Neural cell (in vitro differentiated cells): ENCODE results near the gene PANK4. TPM values are rescaled to one million over a fixed set of nuclear protein-coding genes. Genes with fewer than 3 reads are reported as not detected.

ENCODE experiments used
- H2AFZ ChIP-seq: fragments of 200-600, 300-800 bp; sonication (generic), shearing (Covaris generic); 2 replicates; pipeline ENCODE4 v1.6.0; 2014; ENCODE audit warnings: low read depth, mild to moderate bottlenecking, antibody characterized with exemption, low read length, moderate library complexity
- H3F3A ChIP-seq: fragments of 200-600 bp; shearing (Covaris generic); 2 replicates; pipeline ENCODE4 v1.6.1; 2016; ENCODE audit warnings: mild to moderate bottlenecking, moderate library complexity, mixed read lengths, antibody characterized with exemption, low read length; ENCODE audit not compliant: insufficient read depth, poor library complexity, severe bottlenecking
- H3K27ac ChIP-seq: fragments of 200-600, 300-800 bp; sonication (generic), shearing (Covaris generic); 2 replicates; pipeline ENCODE4 v1.5.1; 2014; ENCODE audit warnings: mild to moderate bottlenecking, low read length, moderate library complexity
- H3K27me3 ChIP-seq: fragments of 300-800, 200-600 bp; sonication (generic), shearing (Covaris generic); 2 replicates; pipeline ENCODE4 v1.6.0; 2014; ENCODE audit warnings: mild to moderate bottlenecking, low read depth, low read length, moderate library complexity; ENCODE audit not compliant: insufficient read depth
- H3K36me3 ChIP-seq: fragments of 300-800, 200-600 bp; sonication (generic), shearing (Covaris generic); 2 replicates; pipeline ENCODE4 v1.5.1; 2014; ENCODE audit warnings: mild to moderate bottlenecking, antibody characterized with exemption, low read length, moderate library complexity; ENCODE audit not compliant: insufficient read depth
- H3K4me2 ChIP-seq: fragments of 300-800, 200-600 bp; sonication (generic), shearing (Covaris generic); 2 replicates; pipeline ENCODE4 v1.6.0; 2014; ENCODE audit warnings: mild to moderate bottlenecking, low read length
- H3K4me3 ChIP-seq: fragments of 300-800, 200-600 bp; sonication (generic), shearing (Covaris generic); 2 replicates; pipeline ENCODE4 v1.5.1; 2014; ENCODE audit warnings: mild to moderate bottlenecking, low read length, moderate library complexity
- H3K79me2 ChIP-seq: fragments of 200-600 bp; shearing (Covaris generic); replicated peaks from 2 replicates; pipeline ENCODE4 v1.6.0; 2014; ENCODE audit warnings: mild to moderate bottlenecking, low read length, moderate library complexity; ENCODE audit not compliant: insufficient read depth
- H3K9ac ChIP-seq: fragments of 300-800, 200-600 bp; sonication (generic), shearing (Covaris generic); 2 replicates; pipeline ENCODE4 v1.6.1; 2016; ENCODE audit warnings: mild to moderate bottlenecking, low read length, mixed read lengths
- H3K9me2 ChIP-seq: fragments of 200-600 bp; shearing (Covaris generic); 2 replicates; pipeline ENCODE4 v1.6.1; 2016; ENCODE audit warnings: mild to moderate bottlenecking, low read length, mixed read lengths; ENCODE audit not compliant: insufficient read depth
- H3K9me3 ChIP-seq: fragments of 200-600, 300-800 bp; sonication (generic), shearing (Covaris generic); 2 replicates; pipeline ENCODE4 v1.6.1; 2016; ENCODE audit warnings: mild to moderate bottlenecking, mixed run types, low read length, moderate library complexity, mixed read lengths
- H4K20me1 ChIP-seq: fragments of 200-600 bp; shearing (Covaris generic); 2 replicates; pipeline ENCODE4 v1.6.1; 2016; ENCODE audit warnings: mild to moderate bottlenecking, mixed run types; ENCODE audit not compliant: insufficient read depth
- EP300 ChIP-seq: fragments of 450-650 bp; conservative IDR thresholded peaks from 2 replicates; pipeline ENCODE4 v1.6.1; 2014; ENCODE audit warnings: antibody characterized with exemption, mild to moderate bottlenecking, moderate library complexity; ENCODE audit not compliant: poor library complexity, severe bottlenecking
- EZH2 ChIP-seq: fragments of 200-600, 300-800 bp; shearing (Covaris generic), sonication (generic); IDR thresholded peaks from 2 replicates; pipeline ENCODE4 v1.6.1; 2014; ENCODE audit warnings: antibody characterized with exemption, low read length, borderline replicate concordance, mild to moderate bottlenecking; ENCODE audit not compliant: insufficient read depth, poor library complexity, severe bottlenecking
- MXI1 ChIP-seq: fragments of 450-650 bp; conservative IDR thresholded peaks from 2 replicates; pipeline ENCODE4 v1.6.1; 2014; ENCODE audit warnings: antibody characterized with exemption, mild to moderate bottlenecking; ENCODE audit not compliant: poor library complexity, severe bottlenecking
- POLR2AphosphoS5 ChIP-seq: IDR thresholded peaks from 2 replicates; pipeline ENCODE4 v1.6.1; 2012
- RAD21 ChIP-seq: fragments of 450-650 bp; conservative IDR thresholded peaks from 2 replicates; pipeline ENCODE4 v1.6.1; 2014; ENCODE audit warnings: antibody characterized with exemption, mild to moderate bottlenecking, moderate library complexity
- SMC3 ChIP-seq: fragments of 450-650 bp; conservative IDR thresholded peaks from 2 replicates; pipeline ENCODE4 v1.6.1; 2014; ENCODE audit warnings: antibody characterized with exemption, mild to moderate bottlenecking, moderate library complexity; ENCODE audit not compliant: poor library complexity
- TAF1 ChIP-seq: IDR thresholded peaks from 2 replicates; pipeline ENCODE4 v1.6.1; 2012; ENCODE audit warnings: low read depth
- polyA plus RNA-seq: library from polyadenylated mRNA; depleted of rRNA; stranded (reverse); fragments of >200 nt; gene quantifications from 2 replicates; pipeline ENCODE4 v1.2.3, GENCODE V29; 2014
- TF ChIP-seq, protein P1 (sequence below): IDR thresholded peaks from 2 replicates; pipeline ENCODE4 v1.6.1; 2012; ENCODE audit warnings: borderline replicate concordance
- TF ChIP-seq, protein P2 (sequence below): fragments of 450-650 bp; IDR thresholded peaks from 2 replicates; pipeline ENCODE4 v1.5.1; 2014; ENCODE audit warnings: antibody characterized with exemption, mild to moderate bottlenecking, moderate library complexity; ENCODE audit not compliant: poor library complexity, severe bottlenecking

Gene PANK4
- polyA plus RNA-seq, 1 donor from 2014 or later: 37.9 TPM

DNA sequence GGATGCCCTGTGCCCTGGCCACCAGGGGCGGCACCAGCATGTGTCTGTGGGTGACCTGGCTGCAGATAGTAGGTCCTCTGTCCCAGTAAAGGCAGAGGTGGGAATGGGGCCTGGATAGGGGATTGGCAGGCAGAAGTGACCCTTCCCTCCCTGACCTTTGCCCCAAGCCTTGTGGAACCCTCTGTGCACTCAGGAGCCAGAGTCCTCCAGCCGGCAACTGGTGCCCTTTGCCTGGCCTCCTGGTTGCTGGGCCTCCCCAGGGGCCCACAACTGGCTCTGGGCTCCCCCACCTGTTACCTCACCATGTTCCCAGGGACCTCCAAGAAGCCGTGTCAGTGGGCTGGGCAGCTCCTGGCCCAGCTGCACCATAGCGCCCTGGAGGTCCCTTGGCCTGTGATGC is 40.4 kb downstream of the PANK4 start:
- no peak overlapping the region for H3K4me2 ChIP-seq
- H2AFZ ChIP-seq: no peak overlapping the region
- no peak for TF ChIP-seq TAF1
- no peak for TF ChIP-seq RAD21
- TF ChIP-seq, protein P1, sequence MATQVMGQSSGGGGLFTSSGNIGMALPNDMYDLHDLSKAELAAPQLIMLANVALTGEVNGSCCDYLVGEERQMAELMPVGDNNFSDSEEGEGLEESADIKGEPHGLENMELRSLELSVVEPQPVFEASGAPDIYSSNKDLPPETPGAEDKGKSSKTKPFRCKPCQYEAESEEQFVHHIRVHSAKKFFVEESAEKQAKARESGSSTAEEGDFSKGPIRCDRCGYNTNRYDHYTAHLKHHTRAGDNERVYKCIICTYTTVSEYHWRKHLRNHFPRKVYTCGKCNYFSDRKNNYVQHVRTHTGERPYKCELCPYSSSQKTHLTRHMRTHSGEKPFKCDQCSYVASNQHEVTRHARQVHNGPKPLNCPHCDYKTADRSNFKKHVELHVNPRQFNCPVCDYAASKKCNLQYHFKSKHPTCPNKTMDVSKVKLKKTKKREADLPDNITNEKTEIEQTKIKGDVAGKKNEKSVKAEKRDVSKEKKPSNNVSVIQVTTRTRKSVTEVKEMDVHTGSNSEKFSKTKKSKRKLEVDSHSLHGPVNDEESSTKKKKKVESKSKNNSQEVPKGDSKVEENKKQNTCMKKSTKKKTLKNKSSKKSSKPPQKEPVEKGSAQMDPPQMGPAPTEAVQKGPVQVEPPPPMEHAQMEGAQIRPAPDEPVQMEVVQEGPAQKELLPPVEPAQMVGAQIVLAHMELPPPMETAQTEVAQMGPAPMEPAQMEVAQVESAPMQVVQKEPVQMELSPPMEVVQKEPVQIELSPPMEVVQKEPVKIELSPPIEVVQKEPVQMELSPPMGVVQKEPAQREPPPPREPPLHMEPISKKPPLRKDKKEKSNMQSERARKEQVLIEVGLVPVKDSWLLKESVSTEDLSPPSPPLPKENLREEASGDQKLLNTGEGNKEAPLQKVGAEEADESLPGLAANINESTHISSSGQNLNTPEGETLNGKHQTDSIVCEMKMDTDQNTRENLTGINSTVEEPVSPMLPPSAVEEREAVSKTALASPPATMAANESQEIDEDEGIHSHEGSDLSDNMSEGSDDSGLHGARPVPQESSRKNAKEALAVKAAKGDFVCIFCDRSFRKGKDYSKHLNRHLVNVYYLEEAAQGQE: no peak
- no peak for TF ChIP-seq MXI1
- TF ChIP-seq POLR2AphosphoS5: no peak
- TF ChIP-seq EZH2: no peak
- TF ChIP-seq EP300: no peak
- TF ChIP-seq, protein P2, sequence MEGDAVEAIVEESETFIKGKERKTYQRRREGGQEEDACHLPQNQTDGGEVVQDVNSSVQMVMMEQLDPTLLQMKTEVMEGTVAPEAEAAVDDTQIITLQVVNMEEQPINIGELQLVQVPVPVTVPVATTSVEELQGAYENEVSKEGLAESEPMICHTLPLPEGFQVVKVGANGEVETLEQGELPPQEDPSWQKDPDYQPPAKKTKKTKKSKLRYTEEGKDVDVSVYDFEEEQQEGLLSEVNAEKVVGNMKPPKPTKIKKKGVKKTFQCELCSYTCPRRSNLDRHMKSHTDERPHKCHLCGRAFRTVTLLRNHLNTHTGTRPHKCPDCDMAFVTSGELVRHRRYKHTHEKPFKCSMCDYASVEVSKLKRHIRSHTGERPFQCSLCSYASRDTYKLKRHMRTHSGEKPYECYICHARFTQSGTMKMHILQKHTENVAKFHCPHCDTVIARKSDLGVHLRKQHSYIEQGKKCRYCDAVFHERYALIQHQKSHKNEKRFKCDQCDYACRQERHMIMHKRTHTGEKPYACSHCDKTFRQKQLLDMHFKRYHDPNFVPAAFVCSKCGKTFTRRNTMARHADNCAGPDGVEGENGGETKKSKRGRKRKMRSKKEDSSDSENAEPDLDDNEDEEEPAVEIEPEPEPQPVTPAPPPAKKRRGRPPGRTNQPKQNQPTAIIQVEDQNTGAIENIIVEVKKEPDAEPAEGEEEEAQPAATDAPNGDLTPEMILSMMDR: no peak
- no peak for TF ChIP-seq SMC3
- no peak overlapping the region for H3K27ac ChIP-seq
- no peaks in the 10 kb centered on the region for H3K36me3 ChIP-seq
- no peaks in the 10 kb centered on the region for H3K27me3 ChIP-seq
- no peaks in the 10 kb centered on the region for H3K9me2 ChIP-seq
- no peaks in the 10 kb centered on the region for H3K79me2 ChIP-seq
- H3K9ac ChIP-seq: no peak overlapping the region
- H4K20me1 ChIP-seq: no peaks in the 10 kb centered on the region
- H3F3A ChIP-seq: no peaks in the 10 kb centered on the region
- no peaks in the 10 kb centered on the region for H3K9me3 ChIP-seq
- no peak overlapping the region for H3K4me3 ChIP-seq

DNA sequence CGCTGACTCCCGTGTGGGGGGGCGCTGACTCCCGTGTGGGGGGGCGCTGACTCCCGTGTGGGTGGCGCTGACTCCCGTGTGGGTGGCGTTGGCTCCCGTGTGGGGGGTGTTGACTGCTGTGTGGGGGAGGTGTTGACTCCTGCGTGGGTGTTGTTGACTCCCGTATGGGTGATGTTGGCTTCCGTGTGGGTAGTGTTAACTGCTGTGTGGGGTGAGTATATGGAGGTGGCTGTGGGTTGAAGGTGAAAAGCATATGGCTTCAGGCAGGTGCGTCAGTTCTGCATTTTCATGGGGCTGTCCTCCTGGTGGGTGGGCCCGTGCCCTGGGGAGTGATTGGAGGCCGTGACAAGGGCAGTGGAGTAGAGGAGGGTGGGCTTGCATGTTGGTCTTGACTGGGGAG is 42.4 kb downstream of the PANK4 start:
- no peak overlapping the region for H3K4me2 ChIP-seq
- no peaks in the 10 kb centered on the region for H3K79me2 ChIP-seq
- no peaks in the 10 kb centered on the region for H4K20me1 ChIP-seq
- no peak for TF ChIP-seq SMC3
- no peak for TF ChIP-seq POLR2AphosphoS5
- TF ChIP-seq EP300: no peak
- no peak for TF ChIP-seq MXI1
- TF ChIP-seq RAD21: no peak
- TF ChIP-seq TAF1: no peak
- TF ChIP-seq, protein P2: no peak
- no peak for TF ChIP-seq EZH2
- TF ChIP-seq, protein P1: no peak
- H3K27ac ChIP-seq: no peak overlapping the region
- H3K36me3 ChIP-seq: no peaks in the 10 kb centered on the region
- no peaks in the 10 kb centered on the region for H3K27me3 ChIP-seq
- H3F3A ChIP-seq: no peaks in the 10 kb centered on the region
- no peak overlapping the region for H3K9ac ChIP-seq
- H3K4me3 ChIP-seq: no peak overlapping the region
- no peak overlapping the region for H2AFZ ChIP-seq
- no peaks in the 10 kb centered on the region for H3K9me3 ChIP-seq
- H3K9me2 ChIP-seq: no peaks in the 10 kb centered on the region
